Mesenchymal stem cell (in vitro differentiated cells and primary cell): ENCODE results near the gene SFMBT2.

ENCODE experiments used
- DNase-seq: peaks from one replicate; pipeline ENCODE4 v3.0.0-alpha.2; 2013
- H2AFZ ChIP-seq: one replicate; pipeline ENCODE4 v1.6.1; 2013; ENCODE audit warnings: low read depth, mild to moderate bottlenecking, control low read depth, inconsistent platforms, low read length, moderate library complexity
- H2AK5ac ChIP-seq: 2 replicates; pipeline ENCODE4 v1.6.1; 2013; ENCODE audit warnings: low read length, moderate library complexity, mild to moderate bottlenecking, inconsistent platforms; ENCODE audit not compliant: severe bottlenecking
- H2BK120ac ChIP-seq: one replicate; pipeline ENCODE4 v1.6.1; 2013; ENCODE audit warnings: low read depth, mild to moderate bottlenecking, inconsistent platforms, low read length, moderate library complexity
- H2BK12ac ChIP-seq, 2 experiments: one replicate each; pipeline ENCODE4 v1.6.1; 2013; ENCODE audit warnings: inconsistent platforms in 2 of 2, low read length in 2 of 2, mild to moderate bottlenecking in 2 of 2, moderate library complexity in 2 of 2, control low read depth in 1 of 2
- H2BK15ac ChIP-seq: one replicate; pipeline ENCODE4 v1.6.1; 2013; ENCODE audit warnings: mild to moderate bottlenecking, low read depth, inconsistent platforms; ENCODE audit not compliant: poor library complexity, severe bottlenecking
- H2BK5ac ChIP-seq: 2 replicates; pipeline ENCODE4 v1.6.1; 2013; ENCODE audit warnings: low read depth, mild to moderate bottlenecking, low read length, control low read depth, inconsistent platforms; ENCODE audit not compliant: poor library complexity, severe bottlenecking
- H3K14ac ChIP-seq, 2 experiments: one replicate each; pipeline ENCODE4 v1.6.1; 2013; ENCODE audit warnings: inconsistent platforms in 2 of 2, low read length in 2 of 2, control low read depth in 1 of 2, mild to moderate bottlenecking in 1 of 2, moderate library complexity in 1 of 2
- H3K18ac ChIP-seq, 2 experiments: one replicate each; pipeline ENCODE4 v1.6.1; 2013; ENCODE audit warnings: inconsistent platforms in 2 of 2, low read length in 2 of 2, control low read depth in 1 of 2, low read depth in 1 of 2, mild to moderate bottlenecking in 1 of 2
- H3K23ac ChIP-seq, 2 experiments: one replicate each; pipeline ENCODE4 v1.6.1; 2013; ENCODE audit warnings: inconsistent platforms in 2 of 2, low read length in 2 of 2, mild to moderate bottlenecking in 2 of 2, moderate library complexity in 2 of 2, control low read depth in 1 of 2
- H3K27ac ChIP-seq: 2 replicates; pipeline ENCODE4 v1.5.1; 2013; ENCODE audit warnings: mild to moderate bottlenecking, moderate library complexity, low read length, control low read depth, inconsistent platforms; ENCODE audit not compliant: poor library complexity, severe bottlenecking
- H3K27me3 ChIP-seq, 2 experiments: 2 replicates each; pipeline versions ENCODE4 v1.6.1 to v1.7.0; 2013; ENCODE audit warnings: low read length in 2 of 2, mild to moderate bottlenecking in 2 of 2, moderate library complexity in 2 of 2, control low read depth in 1 of 2, inconsistent platforms in 1 of 2; ENCODE audit not compliant: control insufficient read depth in 1 of 2, insufficient read depth in 1 of 2
- H3K36me3 ChIP-seq, 2 experiments: 2 replicates each; pipeline versions ENCODE4 v1.6.1 to v1.7.0; 2013; ENCODE audit warnings: low read length in 2 of 2, control low read depth in 1 of 2, inconsistent platforms in 1 of 2, low read depth in 1 of 2, mild to moderate bottlenecking in 1 of 2; ENCODE audit not compliant: insufficient read depth in 2 of 2, control insufficient read depth in 1 of 2
- H3K4ac ChIP-seq, 2 experiments: one replicate each; pipeline ENCODE4 v1.6.1; 2013; ENCODE audit warnings: inconsistent platforms in 2 of 2, low read length in 2 of 2, mild to moderate bottlenecking in 2 of 2, moderate library complexity in 2 of 2, control low read depth in 1 of 2, low read depth in 1 of 2
- H3K4me1 ChIP-seq: 2 replicates; pipeline ENCODE4 v1.6.1; 2013; ENCODE audit warnings: low read depth, low read length, control low read depth; ENCODE audit not compliant: control insufficient read depth, insufficient read depth
- H3K4me2 ChIP-seq: 2 replicates; pipeline ENCODE4 v1.6.1; 2013; ENCODE audit warnings: low read length, mild to moderate bottlenecking, inconsistent platforms; ENCODE audit not compliant: poor library complexity, severe bottlenecking
- H3K4me3 ChIP-seq, 2 experiments: 2 replicates each; pipeline versions ENCODE4 v1.5.1 to v1.7.0; 2013; ENCODE audit warnings: low read length in 2 of 2, mild to moderate bottlenecking in 2 of 2, control low read depth in 1 of 2, low read depth in 1 of 2; ENCODE audit not compliant: insufficient read depth in 1 of 2
- H3K79me1 ChIP-seq: replicated peaks from 2 replicates; pipeline ENCODE4 v1.6.1; 2013; ENCODE audit warnings: mild to moderate bottlenecking, control low read depth, low read length, inconsistent platforms; ENCODE audit not compliant: poor library complexity, severe bottlenecking
- H3K9ac ChIP-seq: 2 replicates; pipeline ENCODE4 v1.7.0; 2013; ENCODE audit warnings: mild to moderate bottlenecking, low read length, moderate library complexity
- H3K9me3 ChIP-seq: 2 replicates; pipeline ENCODE4 v1.7.0; 2013; ENCODE audit warnings: mild to moderate bottlenecking, low read length; ENCODE audit not compliant: control insufficient read depth
- H4K8ac ChIP-seq: one replicate; pipeline ENCODE4 v1.6.1; 2013; ENCODE audit warnings: inconsistent platforms, mild to moderate bottlenecking, low read length, moderate library complexity
- H4K91ac ChIP-seq: one replicate; pipeline ENCODE4 v1.6.1; 2013; ENCODE audit warnings: mild to moderate bottlenecking, low read length, inconsistent platforms
- WGBS: methylation state at CpG from one replicate; pipeline ENCODE4 v1.1.7; 2013; ENCODE audit warnings: mixed read lengths; 5-methylcytosine and 5-hydroxymethylcytosine counted together

SFMBT2 gene

DNA sequence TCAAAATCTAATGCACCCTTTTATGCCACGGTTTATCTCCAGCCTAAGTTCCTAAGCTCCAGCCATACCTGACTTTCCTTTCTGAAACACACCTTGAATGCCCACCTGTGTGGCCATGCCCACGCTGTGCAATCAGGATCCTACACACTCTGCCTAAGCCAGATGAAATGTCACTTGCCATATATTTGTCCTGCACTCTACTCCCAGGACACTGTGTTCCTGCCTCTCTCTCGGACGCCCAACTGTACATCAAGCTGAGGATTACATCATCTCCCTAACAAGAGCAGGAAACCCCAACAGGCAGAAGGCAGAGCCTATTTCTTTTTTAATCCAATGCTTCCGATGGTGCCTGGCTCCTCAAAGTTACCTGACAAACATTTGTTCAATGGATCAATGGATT lies 214.6 kb downstream of the SFMBT2 start:
- H2BK120ac ChIP-seq, result no peak overlapping the region
- H3K27ac ChIP-seq, result no peak overlapping the region
- H3K18ac ChIP-seq, result no peak overlapping the region
- H3K4ac ChIP-seq, result no peak overlapping the region
- no peak overlapping the region for H2BK5ac ChIP-seq
- no peak overlapping the region for H3K4me2 ChIP-seq
- H2AK5ac ChIP-seq, result no peak overlapping the region
- no peak overlapping the region for H3K9ac ChIP-seq
- H3K79me1 ChIP-seq, result no peaks in the 10 kb centered on the region
- peaks cover 12% of the 10 kb centered on the region for H3K9me3 ChIP-seq
- no peak overlapping the region for H2BK12ac ChIP-seq
- H3K4me1 ChIP-seq, result no peaks in the 10 kb centered on the region
- H2AFZ ChIP-seq, result no peak overlapping the region
- no peak for DNase-seq
- H3K36me3 ChIP-seq, result peaks cover 0 to 39% of the 10 kb centered on the region in 2 experiments
- H3K27me3 ChIP-seq, result no peaks in the 10 kb centered on the region
- no peak overlapping the region for H4K8ac ChIP-seq
- no peak overlapping the region for H3K23ac ChIP-seq
- no peak overlapping the region for H4K91ac ChIP-seq
- no peak overlapping the region for H2BK15ac ChIP-seq
- no peak overlapping the region for H3K4me3 ChIP-seq
- 95% methylated on average over 5 of the region's 5 CpGs for whole genome bisulfite sequencing
- no peak overlapping the region for H3K14ac ChIP-seq

GRCh38 chr10:7195118-7195517 lies 215.7 kb downstream of the SFMBT2 start:
- Histone ChIP-seq H3K4me3 (no peak overlapping the region), H3K23ac (no peak overlapping the region), H3K9me3 (peaks cover 12% of the 10 kb centered on the region), H4K91ac (no peak overlapping the region), H2AFZ (no peak overlapping the region), H3K79me1 (no peaks in the 10 kb centered on the region), H2BK12ac (no peak overlapping the region), H3K27ac (no peak overlapping the region), H3K18ac (no peak overlapping the region), H2AK5ac (no peak overlapping the region), H3K14ac (no peak overlapping the region), H3K4ac (no peak overlapping the region), H3K36me3 (peaks cover 0 to 30% of the 10 kb centered on the region in 2 experiments), H2BK120ac (no peak overlapping the region), H3K4me1 (no peaks in the 10 kb centered on the region), H4K8ac (no peak overlapping the region), H2BK5ac (no peak overlapping the region), H3K27me3 (no peaks in the 10 kb centered on the region), H2BK15ac (no peak overlapping the region), H3K9ac (no peak overlapping the region), H3K4me2 (no peak overlapping the region)
- no peak for DNase-seq
- 93% methylated on average over 6 of the region's 6 CpGs for WGBS

GRCh38 chr10:7194571-7194970 lies 216.3 kb downstream of the SFMBT2 start:
- no peaks in the 10 kb centered on the region for H3K4me1 ChIP-seq

GRCh38 chr10:7193369-7193768 lies 217.5 kb downstream of the SFMBT2 start:
- Histone ChIP-seq H3K79me1 (no peaks in the 10 kb centered on the region), H3K36me3 (peaks cover 0 to 25% of the 10 kb centered on the region in 2 experiments), H2BK120ac (no peak overlapping the region), H3K4me2 (no peak overlapping the region), H3K4me3 (no peak overlapping the region), H3K27me3 (no peaks in the 10 kb centered on the region), H2BK12ac (no peak overlapping the region), H3K23ac (no peak overlapping the region), H3K4ac (no peak overlapping the region), H2BK15ac (no peak overlapping the region), H3K14ac (no peak overlapping the region), H3K18ac (no peak overlapping the region), H3K4me1 (no peaks in the 10 kb centered on the region), H3K9me3 (peaks cover 12% of the 10 kb centered on the region), H2BK5ac (no peak overlapping the region), H2AK5ac (no peak overlapping the region), H3K9ac (no peak overlapping the region), H2AFZ (no peak overlapping the region), H3K27ac (no peak overlapping the region), H4K8ac (no peak overlapping the region), H4K91ac (no peak overlapping the region)
- DNase-seq, result no peak
- WGBS, result 97% methylated on average over 5 of the region's 7 CpGs

More at GRCh38 chr10:7194571-7194970, 216.3 kb downstream of the SFMBT2 start:
- Histone ChIP-seq H3K27me3 (no peaks in the 10 kb centered on the region), H3K9ac (no peak overlapping the region), H2BK120ac (no peak overlapping the region), H4K91ac (no peak overlapping the region), H2BK15ac (no peak overlapping the region), H3K14ac (no peak overlapping the region), H2AFZ (no peak overlapping the region), H2BK12ac (no peak overlapping the region), H3K18ac (no peak overlapping the region), H3K9me3 (peaks cover 12% of the 10 kb centered on the region), H2AK5ac (no peak overlapping the region), H4K8ac (no peak overlapping the region), H3K4me2 (no peak overlapping the region), H3K36me3 (peaks cover 0 to 27% of the 10 kb centered on the region in 2 experiments), H3K23ac (no peak overlapping the region), H3K4ac (no peak overlapping the region), H2BK5ac (no peak overlapping the region), H3K27ac (no peak overlapping the region), H3K79me1 (no peaks in the 10 kb centered on the region), H3K4me3 (no peak overlapping the region)
- 100% methylated on average over 5 of the region's 5 CpGs for WGBS
- DNase-seq, result no peak
